Measurements from ENCODE around the gene PPP2R2D.

- no peak for TF ChIP-seq FOXM1 (IDR thresholded peaks at IDR 0.05; ENCODE audit: borderline replicate concordance)
- no peak for TF ChIP-seq TARDBP (IDR thresholded peaks at IDR 0.05)
- TF ChIP-seq SP1 (IDR thresholded peaks at IDR 0.05), result no peak
- TF ChIP-seq FOXA1 (IDR thresholded peaks at IDR 0.05), result no peak
These were observed 15.2 kb upstream of the PPP2R2D start for GRCh38 chr10:131885391-131886165.
